GM19099 (cell line): ENCODE results near the gene AP2B1.

Experiments used
- POLR2A ChIP-seq: IDR thresholded peaks from 3 replicates; pipeline ENCODE4 v1.6.1; 2011; ENCODE audit warnings: low read depth; ENCODE audit not compliant: insufficient read length; ENCODE audit errors: extremely low read depth

AP2B1 gene

DNA sequence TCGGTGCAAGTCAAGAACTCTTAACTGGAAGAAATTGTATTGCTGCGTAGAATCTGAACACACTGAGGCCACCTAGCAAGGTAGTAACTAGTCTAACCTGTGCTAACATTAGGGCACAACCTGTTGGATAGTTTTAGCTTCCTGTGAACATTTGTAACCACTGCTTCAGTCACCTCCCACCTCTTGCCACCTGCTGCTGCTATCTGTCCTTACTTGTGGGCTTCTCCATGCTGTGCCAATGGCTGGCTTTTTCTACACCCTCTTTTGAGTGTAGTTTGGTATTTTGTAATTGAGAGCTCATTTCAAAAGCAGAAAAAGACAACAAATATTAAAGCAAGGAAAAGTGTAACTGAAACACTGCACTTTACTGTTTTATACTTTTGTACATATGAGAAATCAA is 136.6 kb downstream of the AP2B1 start:
- no peak for TF ChIP-seq POLR2A

DNA sequence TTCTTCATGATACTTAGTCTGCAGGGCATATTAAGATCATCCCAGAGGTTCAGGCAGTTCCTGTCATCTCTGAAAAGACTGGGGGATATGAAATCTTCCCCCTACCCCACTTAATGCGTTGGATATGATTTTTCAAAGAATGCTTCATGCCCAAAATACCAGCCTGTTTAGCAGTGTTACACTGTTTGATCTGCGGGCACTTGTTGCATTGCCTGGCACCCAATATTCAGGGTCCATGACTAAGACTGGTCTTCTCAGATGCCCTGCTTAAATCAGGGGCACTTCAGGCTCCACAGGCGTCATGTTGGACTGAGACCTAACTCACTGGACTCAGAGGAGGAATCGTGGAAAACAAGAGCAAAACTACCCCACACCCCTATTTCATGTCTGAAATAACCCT is 137.9 kb downstream of the AP2B1 start:
- no peak for TF ChIP-seq POLR2A

DNA sequence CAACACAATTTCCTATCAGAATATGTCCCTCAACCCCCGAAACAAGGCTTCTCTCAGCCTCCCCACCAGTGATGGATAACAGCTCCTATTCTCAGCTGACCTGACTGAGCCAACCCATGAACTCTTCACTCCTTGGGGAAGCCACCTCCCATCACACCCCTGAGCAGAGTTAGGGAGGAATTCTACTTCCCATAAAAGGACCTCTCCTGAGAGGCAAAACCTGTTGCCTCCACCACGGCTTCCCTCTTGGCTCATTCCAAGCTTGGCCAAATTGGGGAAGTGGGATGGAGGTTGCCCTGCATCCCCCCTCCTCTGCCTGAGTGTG is 138.6 kb downstream of the AP2B1 start:
- no peak for TF ChIP-seq POLR2A

DNA sequence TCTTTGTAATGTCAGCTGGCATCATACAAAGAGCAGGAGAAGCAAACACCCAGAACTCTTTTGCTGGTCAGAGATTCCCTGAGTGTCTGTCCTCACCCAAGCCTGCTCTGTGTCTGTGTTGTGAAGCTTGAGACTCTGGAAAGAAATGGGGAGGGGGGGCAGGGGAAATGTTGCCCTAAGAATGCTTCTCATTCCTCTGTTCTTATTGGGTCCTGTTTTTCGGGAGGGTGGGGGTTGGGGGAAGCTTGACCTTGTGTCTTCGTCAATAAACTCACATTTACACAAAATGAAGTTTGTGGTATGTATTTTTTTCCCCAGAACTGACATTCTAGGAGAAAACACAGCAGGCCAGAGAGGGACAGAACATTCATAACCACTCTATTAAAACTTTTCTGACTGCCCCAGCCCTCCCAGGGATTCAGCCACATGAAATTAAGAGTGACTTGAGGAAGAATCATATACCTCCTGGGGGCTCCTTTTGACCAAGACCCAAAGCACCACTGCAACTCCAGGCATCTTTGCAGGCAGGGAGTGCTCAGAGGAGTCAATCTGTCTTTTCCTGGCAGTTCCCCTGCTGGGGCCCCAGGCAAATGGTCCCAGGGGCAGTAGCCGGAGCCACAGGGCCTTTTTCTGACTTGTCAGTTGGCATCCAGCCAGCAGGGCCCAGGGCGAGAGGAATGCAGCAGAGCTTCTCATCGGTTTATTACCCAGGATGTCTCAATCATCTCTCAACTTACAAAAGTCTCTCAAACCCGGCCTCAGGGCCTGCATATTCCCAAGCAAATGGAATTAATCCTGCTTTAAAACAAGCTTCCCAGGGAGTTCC is 139.2 kb downstream of the AP2B1 start:
- no peak for TF ChIP-seq POLR2A

DNA sequence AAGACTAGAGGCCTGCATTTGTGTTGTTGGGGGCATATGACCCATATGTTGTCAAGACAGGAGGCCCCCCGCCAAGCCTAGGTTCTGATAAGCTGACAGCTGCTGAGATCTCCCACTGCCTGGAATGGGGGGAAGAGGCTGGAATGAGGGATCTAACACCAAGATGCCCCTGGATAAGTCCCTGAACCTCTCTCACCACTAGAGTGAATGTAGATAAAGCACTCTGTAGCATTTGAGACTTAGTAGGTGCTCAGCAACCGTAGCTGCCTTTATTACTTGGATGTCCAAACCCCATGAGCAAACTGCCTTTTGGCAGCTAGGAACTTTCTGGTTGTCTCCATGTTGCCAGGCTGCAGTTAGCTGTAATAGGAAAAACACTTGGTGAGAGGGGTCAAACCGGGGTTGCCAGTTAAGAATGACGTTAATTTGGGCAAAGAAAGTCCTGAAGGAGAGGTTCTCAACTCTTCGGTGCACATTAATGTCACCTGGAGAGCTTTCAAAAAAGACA is 139.9 kb downstream of the AP2B1 start:
- no peak for TF ChIP-seq POLR2A

DNA sequence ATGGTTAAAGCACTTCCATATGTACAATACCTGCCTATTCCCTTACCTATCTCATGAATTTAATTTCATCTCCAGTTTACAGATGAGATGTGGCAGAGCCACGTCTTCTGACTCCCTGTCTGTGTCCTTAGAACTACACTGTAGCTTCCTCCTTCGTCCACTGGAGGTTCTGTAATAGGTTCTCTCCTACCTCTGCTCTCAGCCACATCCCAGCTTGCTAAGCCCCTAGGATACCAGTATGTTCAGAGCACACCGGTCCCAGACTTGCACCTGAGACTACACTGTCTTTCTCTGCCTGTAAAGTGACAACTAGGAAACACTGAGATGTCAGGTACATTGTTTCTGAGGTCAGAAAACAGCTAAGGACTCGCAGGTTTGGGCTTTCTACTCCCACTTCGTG is 140.5 kb downstream of the AP2B1 start:
- TF ChIP-seq POLR2A, result no peak

DNA sequence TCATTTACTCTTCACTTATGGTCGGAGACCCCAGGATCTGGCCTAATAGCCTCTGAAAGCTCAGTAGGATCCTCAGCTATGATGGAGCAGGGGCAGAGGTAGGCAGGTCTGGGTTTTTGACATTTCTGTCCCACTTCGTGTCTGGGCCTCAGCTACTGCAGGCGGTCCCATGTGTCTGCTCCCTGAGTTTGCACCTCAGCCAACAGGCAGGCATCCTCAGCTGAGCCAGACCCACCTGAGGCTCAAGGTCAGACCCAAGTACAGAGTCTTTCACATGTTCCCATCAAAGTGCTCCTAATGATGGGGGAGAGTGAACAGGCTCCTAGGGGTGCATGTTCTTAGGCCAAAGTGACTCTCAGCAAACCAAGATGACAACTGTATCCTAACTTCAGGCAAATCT is 141.4 kb downstream of the AP2B1 start:
- TF ChIP-seq POLR2A, result no peak

DNA sequence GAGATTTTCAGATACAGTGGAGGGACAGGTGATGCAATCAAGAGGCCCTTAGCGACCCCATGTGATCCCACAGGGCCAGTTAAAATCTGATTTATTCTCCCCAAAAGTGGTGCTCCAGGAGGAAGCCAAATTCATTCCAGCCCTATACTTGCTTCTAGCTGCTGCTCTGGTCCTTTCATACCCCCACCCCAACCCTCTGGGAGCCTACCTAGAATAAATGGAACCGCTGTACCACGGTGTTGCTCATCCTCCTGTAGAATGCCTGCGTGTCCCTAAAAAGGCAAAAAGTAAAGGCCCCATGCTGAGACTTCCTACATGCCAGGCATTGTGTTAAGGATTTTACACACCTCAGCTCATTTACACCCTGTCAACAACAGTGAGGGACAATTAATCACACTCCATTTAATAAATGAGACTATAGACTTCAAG is 142.3 kb downstream of the AP2B1 start:
- no peak for TF ChIP-seq POLR2A

DNA sequence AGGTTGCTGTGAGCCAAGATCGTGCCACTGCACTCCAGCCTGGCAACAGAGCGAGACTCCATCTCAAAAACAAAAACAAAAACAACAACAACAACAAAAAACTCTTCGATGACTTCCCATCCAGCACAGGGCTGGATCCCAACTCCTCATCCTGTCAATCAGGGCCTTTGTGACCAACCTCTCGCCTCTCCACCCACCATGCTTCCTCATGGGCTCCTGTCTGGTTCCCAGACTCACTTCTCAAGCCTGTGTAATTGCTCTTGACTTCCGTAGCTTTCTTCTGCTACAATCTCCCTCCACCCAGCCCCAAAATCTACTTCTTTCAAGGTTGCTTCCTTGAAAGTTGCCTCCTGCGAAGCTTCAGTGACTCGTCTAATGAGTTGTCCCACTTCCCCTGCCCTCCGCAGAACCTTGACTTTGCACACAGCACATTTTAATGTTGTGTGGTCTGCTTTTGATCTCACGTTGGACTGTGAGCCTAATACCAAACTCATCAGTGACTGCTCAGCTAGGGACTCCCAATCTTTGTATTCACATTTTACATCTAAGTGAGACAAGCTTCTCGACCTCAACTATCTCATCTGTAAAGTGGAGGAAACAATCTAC is 143.4 kb downstream of the AP2B1 start:
- TF ChIP-seq POLR2A, result no peak

DNA sequence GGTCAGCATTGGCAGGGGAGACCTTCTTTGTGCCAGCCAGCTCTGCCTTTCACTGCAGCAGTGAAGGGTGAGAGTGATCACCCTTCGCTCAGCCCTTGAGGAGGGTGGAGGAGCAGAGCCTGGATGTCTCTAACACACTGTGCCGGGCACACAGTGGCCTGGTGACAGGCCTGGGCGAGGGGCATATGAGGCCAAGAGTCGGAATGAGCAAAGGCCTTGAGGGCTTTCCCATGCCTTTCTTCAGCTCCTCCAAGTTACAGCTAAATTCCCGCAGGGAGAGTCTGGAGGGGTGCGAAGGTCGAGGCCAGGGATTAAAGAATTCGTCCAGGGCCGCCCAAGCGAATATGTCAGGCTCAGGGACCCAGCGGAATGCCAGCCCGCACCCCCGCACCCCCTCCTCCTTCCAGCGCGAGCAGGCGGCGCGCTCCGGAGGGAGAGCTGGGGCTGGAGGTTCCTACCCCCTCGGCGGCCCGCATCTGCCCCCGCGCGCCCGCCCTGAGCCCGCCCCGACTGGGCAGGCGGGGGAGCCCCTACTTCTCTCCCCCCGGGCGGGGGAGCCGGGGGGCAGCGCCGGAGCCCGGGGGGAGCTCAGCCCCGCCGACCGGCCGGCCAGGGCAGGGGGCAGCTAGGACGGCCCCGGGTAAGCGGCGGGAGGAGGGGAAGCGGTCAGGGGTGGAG is 144.3 kb downstream of the AP2B1 start, which contains the start of gene RASL10B:
RASL10B (plus strand) TSS at position 401 of the 678 bp plus-strand sequence. CDS start 3,546 bp downstream, outside the sequence.
- no peak for TF ChIP-seq POLR2A

DNA sequence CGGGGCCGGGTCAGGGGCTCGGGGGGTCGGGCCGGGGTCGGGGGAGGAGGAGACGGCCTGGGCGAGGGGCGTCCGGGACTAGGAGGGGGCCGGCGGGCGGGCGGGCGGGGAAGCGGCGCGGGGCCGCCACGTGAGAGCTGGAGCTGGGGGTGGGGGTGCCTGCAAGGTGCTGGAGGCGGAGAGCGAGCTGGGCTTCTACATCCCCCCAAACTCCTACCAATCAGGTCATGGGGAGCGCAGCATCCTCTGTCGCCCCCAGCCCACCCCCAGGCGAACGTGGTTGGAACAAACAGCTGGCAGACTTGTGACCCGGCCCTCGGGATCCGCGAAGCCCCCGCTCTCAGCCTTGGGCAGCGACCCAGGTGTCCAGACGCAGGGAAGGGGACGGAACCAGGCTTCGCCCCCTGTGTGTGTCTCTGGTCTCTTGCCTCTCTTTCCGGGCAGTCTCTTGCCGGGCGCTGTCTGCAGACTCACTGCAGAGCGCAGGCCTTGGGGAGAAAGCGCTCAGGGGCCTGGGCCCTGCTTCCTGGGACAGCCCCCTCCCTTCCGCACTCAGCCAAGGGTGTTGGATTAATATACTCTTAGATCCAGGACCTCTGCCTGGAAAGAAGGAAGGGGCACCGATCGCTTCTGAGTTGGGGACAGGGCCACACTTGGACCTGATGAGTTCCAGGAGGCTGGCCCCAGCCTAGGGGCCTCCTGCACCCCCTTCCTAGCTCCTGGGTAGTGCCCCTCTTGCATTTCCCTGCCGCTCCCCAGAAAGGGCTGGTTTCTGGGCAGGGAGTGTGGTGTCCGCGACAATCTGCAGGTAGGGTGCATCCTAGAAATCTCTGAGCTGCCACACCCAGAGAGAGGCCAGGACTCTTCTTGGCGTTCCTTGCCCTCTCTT is 145.0 kb downstream of the AP2B1 start:
- no peak for TF ChIP-seq POLR2A

DNA sequence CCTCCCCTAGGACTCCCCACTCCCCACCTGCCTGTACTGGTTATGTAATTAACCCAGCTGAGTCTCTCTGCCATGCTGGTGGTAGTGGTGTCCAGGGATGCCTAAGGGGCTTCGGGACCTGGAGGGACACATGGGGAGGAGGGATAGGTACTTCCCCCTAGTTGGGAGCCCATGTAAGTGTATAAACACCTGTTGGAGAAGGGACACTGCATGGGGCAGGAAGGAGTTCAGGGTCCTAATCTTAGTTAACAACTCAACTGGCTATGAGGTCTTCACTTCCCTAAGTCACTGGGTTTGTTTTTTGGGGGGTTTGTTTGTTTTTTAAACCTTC is 145.6 kb downstream of the AP2B1 start:
- TF ChIP-seq POLR2A, result no peak

DNA sequence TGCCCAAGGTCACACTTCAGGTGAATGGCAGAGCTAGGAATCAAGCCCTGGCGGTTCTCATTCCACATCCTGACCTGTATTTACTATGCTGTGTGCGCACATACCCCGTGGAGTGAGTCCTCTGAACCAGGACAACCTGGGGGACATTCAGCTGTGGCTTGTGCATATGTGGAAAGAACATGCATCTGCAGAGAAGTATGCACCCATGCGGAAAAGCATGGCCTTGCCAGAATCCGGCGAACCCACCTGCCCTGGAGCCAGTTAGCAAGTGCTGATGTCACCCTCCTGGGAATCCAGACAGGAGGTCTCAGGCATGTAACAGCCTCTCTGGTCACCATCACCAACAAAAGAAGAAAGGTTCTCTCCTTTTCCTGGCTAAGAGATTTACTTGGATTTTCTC is 146.2 kb downstream of the AP2B1 start:
- no peak for TF ChIP-seq POLR2A

DNA sequence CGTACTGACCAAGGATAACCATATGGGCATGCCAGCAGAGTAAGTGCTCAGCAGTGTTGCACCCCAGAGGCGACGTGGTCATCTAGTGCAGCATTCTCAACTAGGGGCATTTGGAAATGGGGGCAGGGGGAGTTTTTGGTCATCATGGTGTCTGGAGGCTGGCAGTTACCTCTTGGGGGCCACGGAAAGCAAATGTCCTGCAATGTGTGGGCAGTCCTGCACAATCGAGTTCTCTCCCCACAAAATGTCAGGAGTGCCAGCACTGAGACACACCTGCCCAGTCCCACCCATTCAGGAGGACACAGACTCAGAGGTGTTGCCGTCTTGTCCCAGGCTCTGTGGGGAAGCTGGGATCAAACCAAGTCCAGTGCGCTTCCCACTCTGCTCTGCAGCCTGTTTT is 147.3 kb downstream of the AP2B1 start:
- TF ChIP-seq POLR2A, result no peak
